Ascending aorta (tissue), 2 donors: Measurements from ENCODE around the gene HIVEP1. TPM values are rescaled to one million over a fixed set of nuclear protein-coding genes. Genes with fewer than 3 reads are reported as not detected.

Experiments
- DNase-seq, 2 donors: peaks; one replicate each; pipeline ENCODE4 v3.0.0-alpha.2; 2019; ENCODE audit warnings: low spot score in 2 of 2
- H3K27ac ChIP-seq, 2 donors: fragments of 200-600 bp; sonication (generic); one replicate each; pipeline ENCODE4 v1.5.1; 2016 to 2017; ENCODE audit warnings: mild to moderate bottlenecking in 1 of 2
- H3K27me3 ChIP-seq: fragments of 200-600 bp; sonication (generic); one replicate; pipeline ENCODE4 v1.5.1; 2017
- H3K36me3 ChIP-seq, 2 donors: fragments of 200-600 bp; sonication (generic); one replicate each; pipeline ENCODE4 v1.5.1; 2016
- H3K4me1 ChIP-seq, 2 donors: fragments of 200-600 bp; sonication (generic); one replicate each; pipeline ENCODE4 v1.5.1; 2016 to 2017; ENCODE audit warnings: mild to moderate bottlenecking in 1 of 2
- H3K4me3 ChIP-seq, 2 donors: fragments of 200-600 bp; sonication (generic); one replicate each; pipeline ENCODE4 v1.5.1; 2016 to 2017; ENCODE audit warnings: mild to moderate bottlenecking in 1 of 2
- H3K9me3 ChIP-seq, 2 donors: fragments of 200-600 bp; sonication (generic); one replicate each; pipeline ENCODE4 v1.5.1; 2016
- intact Hi-C: fragments of 100-400 bp; cut with DNase I; formaldehyde crosslinking; loops from one replicate; pipeline ENCODE4 v1.15.1; 2023
- total RNA-seq: library from RNA; depleted of rRNA; stranded (reverse); fragments of >200 nt; gene quantifications from one replicate; pipeline ENCODE4 v1.1.0, GENCODE V29; 2016
- TF ChIP-seq, protein P1 (sequence below), 3 experiments: fragments of 200-600 bp in 2 of 3; fragments of 450-650 bp in 1 of 3; sonication (generic) in 2 of 3; IDR thresholded peaks; one replicate each; pipeline ENCODE4 v1.5.1; 2016 to 2019; ENCODE audit warnings: antibody characterized with exemption in 3 of 3, mild to moderate bottlenecking in 1 of 3, moderate library complexity in 1 of 3

Gene HIVEP1
- total RNA-seq, 1 donor from 2014 or later = 31.7 TPM

DNA sequence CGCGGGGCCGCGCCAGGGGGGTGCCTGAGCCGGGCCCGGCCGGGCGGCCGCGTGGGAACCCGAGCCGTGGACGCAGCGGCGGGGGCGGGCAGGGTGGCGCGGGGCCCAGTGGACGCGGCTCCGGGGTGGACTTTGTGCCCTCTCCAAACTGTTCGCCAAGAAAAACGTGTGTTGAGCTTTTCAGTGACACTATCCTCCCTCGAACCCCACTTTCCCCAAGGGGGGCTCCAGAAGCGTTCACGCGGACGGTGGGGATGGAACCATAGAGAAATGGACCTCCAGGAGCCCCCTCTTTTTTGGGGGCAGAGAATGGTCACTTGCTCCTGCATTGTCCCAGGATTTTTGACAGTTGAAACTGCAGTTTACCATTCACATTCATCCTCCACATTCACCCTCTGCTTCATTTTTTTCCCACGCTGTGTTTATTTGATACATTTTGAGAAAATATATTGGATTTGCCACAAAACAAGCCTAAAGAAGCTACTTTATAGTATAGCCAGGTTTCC lies 2.9 kb upstream of the HIVEP1 start:
- Histone ChIP-seq H3K27me3 (no peaks in the 10 kb centered on the region), H3K4me1 (peaks cover 6 to 8% of the 10 kb centered on the region in 2 donors), H3K36me3 (no peaks in the 10 kb centered on the region), H3K27ac (peak overlapping the region; percentile 98 to 99), H3K9me3 (no peaks in the 10 kb centered on the region), H3K4me3 (peak overlapping the region; percentile 74 to 85)
- TF ChIP-seq, protein P1, sequence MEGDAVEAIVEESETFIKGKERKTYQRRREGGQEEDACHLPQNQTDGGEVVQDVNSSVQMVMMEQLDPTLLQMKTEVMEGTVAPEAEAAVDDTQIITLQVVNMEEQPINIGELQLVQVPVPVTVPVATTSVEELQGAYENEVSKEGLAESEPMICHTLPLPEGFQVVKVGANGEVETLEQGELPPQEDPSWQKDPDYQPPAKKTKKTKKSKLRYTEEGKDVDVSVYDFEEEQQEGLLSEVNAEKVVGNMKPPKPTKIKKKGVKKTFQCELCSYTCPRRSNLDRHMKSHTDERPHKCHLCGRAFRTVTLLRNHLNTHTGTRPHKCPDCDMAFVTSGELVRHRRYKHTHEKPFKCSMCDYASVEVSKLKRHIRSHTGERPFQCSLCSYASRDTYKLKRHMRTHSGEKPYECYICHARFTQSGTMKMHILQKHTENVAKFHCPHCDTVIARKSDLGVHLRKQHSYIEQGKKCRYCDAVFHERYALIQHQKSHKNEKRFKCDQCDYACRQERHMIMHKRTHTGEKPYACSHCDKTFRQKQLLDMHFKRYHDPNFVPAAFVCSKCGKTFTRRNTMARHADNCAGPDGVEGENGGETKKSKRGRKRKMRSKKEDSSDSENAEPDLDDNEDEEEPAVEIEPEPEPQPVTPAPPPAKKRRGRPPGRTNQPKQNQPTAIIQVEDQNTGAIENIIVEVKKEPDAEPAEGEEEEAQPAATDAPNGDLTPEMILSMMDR (IDR thresholded peaks at IDR 0.05) = no peak
- DNase-seq = no peak
- intact Hi-C loops = no loop called here

DNA sequence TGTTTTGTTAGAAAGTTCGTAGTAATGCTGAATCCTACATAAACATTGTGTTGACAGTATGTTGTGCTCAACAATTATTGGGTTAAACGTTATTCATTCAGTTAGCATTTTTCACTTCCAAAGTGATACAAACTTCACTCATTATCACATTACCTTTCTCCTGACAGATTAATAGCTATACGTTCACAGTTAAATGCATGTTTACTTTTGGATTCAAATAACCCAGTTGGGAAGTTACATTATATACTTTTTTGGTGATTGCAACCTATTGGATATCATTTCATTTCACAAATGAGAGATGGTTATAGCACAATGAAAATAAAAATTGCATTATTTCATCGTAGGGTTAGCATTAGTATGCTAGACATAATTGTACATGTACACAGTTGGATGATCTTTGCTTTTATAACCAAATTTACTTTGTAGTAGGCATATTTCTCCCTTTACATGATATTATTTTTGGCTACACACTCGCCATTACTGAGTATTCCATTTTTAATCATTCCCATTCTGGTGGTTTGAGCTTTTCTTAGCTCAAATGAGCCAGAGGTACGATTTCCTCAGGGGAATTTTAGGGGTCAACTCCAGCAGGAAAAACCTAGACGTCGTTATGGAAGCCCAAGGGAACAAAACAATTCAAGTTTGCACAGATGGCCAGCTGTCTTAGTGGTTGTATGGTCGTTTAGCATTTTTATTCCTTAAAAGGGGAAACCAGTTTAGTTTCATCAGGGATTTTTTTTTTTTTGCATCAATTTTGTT lies 2.1 kb upstream of the HIVEP1 start:
- DNase-seq = no peak
- intact Hi-C loops = loop anchor here (2.0 to 5.0 kb wide), 7 partner anchors 198 to 473 kb away; partner anchors contain the start of genes EDN1 and TMEM170B

GRCh38 chr6:12010635-12011275 lies 1.4 kb upstream of the HIVEP1 start:
- Histone ChIP-seq H3K9me3 (no peaks in the 10 kb centered on the region), H3K36me3 (no peaks in the 10 kb centered on the region), H3K4me1 (peaks cover 6 to 12% of the 10 kb centered on the region in 2 donors), H3K4me3 (peak overlapping the region; percentile 74 to 85), H3K27me3 (no peaks in the 10 kb centered on the region), H3K27ac (peak overlapping the region; percentile 98 to 99)
- intact Hi-C loops = loop anchor here (2.0 to 5.0 kb wide), 7 partner anchors 198 to 473 kb away; partner anchors contain the start of genes EDN1 and TMEM170B
- TF ChIP-seq, protein P1 (IDR thresholded peaks at IDR 0.05) = no peak
- peak in 1 of 2 donors; percentile 83 for DNase-seq

More for the DNA sequence above, 2.1 kb upstream of the HIVEP1 start:
- Histone ChIP-seq H3K27me3 (no peaks in the 10 kb centered on the region), H3K4me1 (peaks cover 6 to 8% of the 10 kb centered on the region in 2 donors), H3K9me3 (no peaks in the 10 kb centered on the region), H3K4me3 (peak overlapping the region; percentile 74 to 85), H3K36me3 (no peaks in the 10 kb centered on the region), H3K27ac (peak overlapping the region; percentile 98 to 99)
- TF ChIP-seq, protein P1 (IDR thresholded peaks at IDR 0.05) = no peak

DNA sequence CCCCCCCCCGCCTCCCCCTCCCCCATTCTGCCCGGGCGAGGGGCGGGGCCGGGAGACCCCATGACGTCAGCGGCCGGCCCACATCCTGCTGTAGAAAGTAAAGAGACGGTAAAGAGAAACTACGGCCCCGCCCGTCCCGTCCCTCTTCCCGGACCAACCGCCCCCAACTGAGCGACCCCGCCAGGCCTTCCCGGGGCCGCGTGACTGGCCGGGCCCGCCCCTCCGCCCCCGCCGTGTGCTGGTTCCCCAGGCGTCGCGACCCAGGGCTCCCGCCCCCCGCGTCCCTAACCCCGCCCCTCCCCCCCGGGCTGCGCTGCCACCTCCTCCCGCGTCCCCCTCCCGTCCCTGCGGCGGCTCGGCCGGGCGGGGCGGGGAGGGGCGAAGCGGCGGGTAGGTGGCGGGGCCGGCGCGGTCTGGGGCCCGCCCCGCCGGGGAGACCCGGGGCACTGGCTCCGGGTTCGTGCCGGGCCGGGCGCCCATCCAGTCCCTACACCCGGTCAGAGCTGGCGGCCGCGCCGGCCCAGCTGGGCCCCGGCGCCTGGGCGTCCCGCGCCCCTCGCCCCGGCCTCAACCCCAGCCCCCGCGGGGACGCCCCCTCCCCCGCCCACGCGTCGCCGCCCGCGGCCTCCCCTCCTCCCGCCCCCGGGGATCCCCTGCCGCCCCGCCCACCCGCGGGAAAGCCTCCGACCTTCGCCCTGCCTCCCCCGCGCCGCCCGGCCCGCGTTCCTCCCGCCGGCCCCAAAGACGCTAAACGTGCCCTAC lies 655 bp upstream of the HIVEP1 start:
- Histone ChIP-seq H3K27me3 (no peaks in the 10 kb centered on the region), H3K9me3 (no peaks in the 10 kb centered on the region), H3K27ac (peak overlapping the region; percentile 98 to 99), H3K4me3 (peak overlapping the region; percentile 85 to 97), H3K36me3 (peaks cover 0 to under 1% of the 10 kb centered on the region in 2 donors), H3K4me1 (peaks cover 6 to 12% of the 10 kb centered on the region in 2 donors)
- TF ChIP-seq, protein P1 (IDR thresholded peaks at IDR 0.05) = no peak
- DNase-seq = peak; percentile 91 to 99
- intact Hi-C loops = loop anchor here (2.0 to 5.0 kb wide), 7 partner anchors 199 to 474 kb away; partner anchors contain the start of genes EDN1 and TMEM170B
